Stimulated activated CD4-positive, alpha-beta T cell treated with anti-CD3 and anti-CD28 coated beads, TNF-alpha, amount 100 ng/mL, for 24 hours (primary cell): ENCODE results near the gene SERTAD1.
"Not testable (repeated sequence)": the region's sequence is repeated elsewhere in the genome, so short reads cannot be mapped to it uniquely, and the experiment has no call there.

Source experiments
- DNase-seq, 3 experiments: peaks; one replicate each; pipeline ENCODE4 v3.0.0-alpha.2; 2020; ENCODE audit warnings: low read depth in 3 of 3

The SERTAD1 gene

GRCh38 chr19:40425450-40426287 is at the start of gene SERTAD1:
SERTAD1 (minus strand) TSS chr19:40425992; CDS start chr19:40423546, 2,446 bp downstream.
- peak; percentile 100 for DNase-seq

GRCh38 chr19:40474737-40475136 is 48.9 kb upstream of the SERTAD1 start:
- no peak for DNase-seq

GRCh38 chr19:40472516-40472915 is 46.7 kb upstream of the SERTAD1 start:
- DNase-seq: no peak

- no peak for DNase-seq
Observed at GRCh38 chr19:40471111-40471510, 45.3 kb upstream of the SERTAD1 start.

- DNase-seq: no peak
Observed at GRCh38 chr19:40469011-40469410, 43.2 kb upstream of the SERTAD1 start.

- DNase-seq: no peak
Observed at GRCh38 chr19:40466985-40467734, 41.4 kb upstream of the SERTAD1 start, which contains the start of gene SPTBN4. SPTBN4 (plus strand) TSS chr19:40467001; CDS start chr19:40472622, 5,621 bp downstream.

GRCh38 chr19:40466219-40466984 is 40.6 kb upstream of the SERTAD1 start:
- peak in 2 of 3 experiments; percentile 62 to 64 for DNase-seq

GRCh38 chr19:40465557-40466218 is 39.9 kb upstream of the SERTAD1 start, which contains the start of gene BLVRB:
BLVRB (minus strand) TSS chr19:40465745; CDS start chr19:40465688, 57 bp downstream.
- peak; percentile 99 to 100 (median 100) for DNase-seq

GRCh38 chr19:40465025-40465556 is 39.3 kb upstream of the SERTAD1 start:
- peak in 1 of 3 experiments; percentile 7 for DNase-seq

- peak; percentile 48 to 78 (median 52) for DNase-seq
Observed at GRCh38 chr19:40464059-40465024, 38.5 kb upstream of the SERTAD1 start.

- not testable (repeated sequence) for DNase-seq
Observed at GRCh38 chr19:40463587-40464037, 37.8 kb upstream of the SERTAD1 start.

- no peak for DNase-seq
Observed at GRCh38 chr19:40461669-40462221, 36.0 kb upstream of the SERTAD1 start.

- no peak for DNase-seq
Observed at GRCh38 chr19:40460185-40460584, 34.4 kb upstream of the SERTAD1 start.

GRCh38 chr19:40458597-40458974 is 32.8 kb upstream of the SERTAD1 start:
- DNase-seq: no peak

GRCh38 chr19:40457953-40458596 is 32.3 kb upstream of the SERTAD1 start:
- DNase-seq: no peak

- DNase-seq: no peak
Observed at GRCh38 chr19:40457048-40457447, 31.3 kb upstream of the SERTAD1 start.

GRCh38 chr19:40453943-40454342 is 28.2 kb upstream of the SERTAD1 start:
- DNase-seq: not testable (repeated sequence)

- no peak for DNase-seq
Observed at GRCh38 chr19:40453151-40453735, 27.5 kb upstream of the SERTAD1 start.
